Measurements from ENCODE around the gene FXYD5. TPM values are rescaled to one million over a fixed set of nuclear protein-coding genes. Genes with fewer than 3 reads are reported as not detected.
A peak's percentile ranks its signal among the peaks of the same experiment; 100 is the strongest.

The FXYD5 gene
- total RNA-seq, 1 experiment from 2014 or later = 12.7 TPM

DNA sequence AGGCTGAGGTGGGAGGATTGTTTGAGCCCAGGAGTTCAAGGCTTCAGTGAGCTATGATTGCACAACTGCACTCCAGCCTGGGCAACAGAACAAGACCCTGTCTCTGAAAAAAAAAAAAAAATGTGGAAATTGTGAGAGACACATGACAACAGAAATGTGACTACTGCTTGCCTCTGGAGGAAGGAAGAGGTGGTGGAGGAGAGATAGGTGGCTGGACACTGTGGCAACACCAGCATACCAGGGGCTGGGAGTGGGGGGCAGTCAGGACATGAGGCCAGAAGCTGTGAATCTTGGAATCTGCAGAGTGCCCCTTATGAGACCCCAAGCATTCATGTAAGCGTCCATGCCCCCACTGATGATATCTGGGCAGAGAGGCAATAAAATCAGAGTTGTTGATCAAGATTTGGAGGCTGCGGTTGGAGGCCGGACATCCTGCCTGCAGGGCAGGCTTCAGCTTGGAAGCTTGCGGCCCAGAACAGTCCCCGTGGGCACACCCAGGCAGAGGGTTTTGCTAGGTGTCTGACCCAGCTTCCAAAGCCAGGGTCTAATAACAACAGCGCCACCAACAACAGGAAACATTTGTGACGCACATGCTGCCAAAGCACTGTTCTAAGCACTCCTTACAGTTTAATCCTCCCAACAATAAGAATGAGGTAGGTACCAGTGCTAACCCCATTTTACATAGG lies 57.2 kb downstream of the FXYD5 start:
- CTCF ChIA-PET = no interaction called here

GRCh38 chr19:35212241-35212640 lies 57.7 kb downstream of the FXYD5 start:
- intact Hi-C loops (cut with micrococcal nuclease; ENCODE audit: unreplicated experiment) = no loop called here
- Histone ChIP-seq H3K9me3 (ENCODE audit: low read depth, low read length, poor library complexity, severe bottlenecking) (no peaks in the 10 kb centered on the region), H3K36me3 (ENCODE audit: insufficient read depth, low read length, poor library complexity, severe bottlenecking) (no peaks in the 10 kb centered on the region), H3K27me3 (replicated peaks; ENCODE audit: insufficient read depth, low read depth, low read length, poor library complexity) (no peaks in the 10 kb centered on the region), H3K4me3 (ENCODE audit: low read depth, low read length, poor library complexity, severe bottlenecking) (no peak overlapping the region), H3K4me1 (ENCODE audit: insufficient read depth, low read length, poor library complexity, severe bottlenecking) (peaks cover 6% of the 10 kb centered on the region), H3K27ac (ENCODE audit: low read depth, low read length, poor library complexity, severe bottlenecking) (no peak overlapping the region)
- CTCF ChIA-PET = no interaction called here
- TF ChIP-seq CTCF (conservative IDR thresholded peaks at IDR 0.05; ENCODE audit: low read depth, low read length) (no peak), EZH2 (IDR thresholded peaks at IDR 0.05; ENCODE audit: borderline replicate concordance, low read depth, low read length, poor library complexity, severe bottlenecking) (no peak)
- no TSS peak for BruUV-seq (replicated peaks)
- POLR2A ChIA-PET (ENCODE audit: low non-redundant PET) = no interaction called here
- no peak for DNase-seq (ENCODE audit: low spot score)

More for the DNA sequence above, 57.2 kb downstream of the FXYD5 start:
- Histone ChIP-seq H3K4me1 (ENCODE audit: insufficient read depth, low read length, poor library complexity, severe bottlenecking) (peaks cover 6% of the 10 kb centered on the region), H3K27ac (ENCODE audit: low read depth, low read length, poor library complexity, severe bottlenecking) (no peak overlapping the region), H3K9me3 (ENCODE audit: low read depth, low read length, poor library complexity, severe bottlenecking) (no peaks in the 10 kb centered on the region), H3K36me3 (ENCODE audit: insufficient read depth, low read length, poor library complexity, severe bottlenecking) (no peaks in the 10 kb centered on the region), H3K27me3 (replicated peaks; ENCODE audit: insufficient read depth, low read depth, low read length, poor library complexity) (no peaks in the 10 kb centered on the region), H3K4me3 (ENCODE audit: low read depth, low read length, poor library complexity, severe bottlenecking) (no peak overlapping the region)
- no TSS peak for BruUV-seq (replicated peaks)
- POLR2A ChIA-PET (ENCODE audit: low non-redundant PET) = no interaction called here
- intact Hi-C loops (cut with micrococcal nuclease; ENCODE audit: unreplicated experiment) = no loop called here
- no peak for DNase-seq (ENCODE audit: low spot score)
- TF ChIP-seq EZH2 (IDR thresholded peaks at IDR 0.05; ENCODE audit: borderline replicate concordance, low read depth, low read length, poor library complexity, severe bottlenecking) = no peak

DNA sequence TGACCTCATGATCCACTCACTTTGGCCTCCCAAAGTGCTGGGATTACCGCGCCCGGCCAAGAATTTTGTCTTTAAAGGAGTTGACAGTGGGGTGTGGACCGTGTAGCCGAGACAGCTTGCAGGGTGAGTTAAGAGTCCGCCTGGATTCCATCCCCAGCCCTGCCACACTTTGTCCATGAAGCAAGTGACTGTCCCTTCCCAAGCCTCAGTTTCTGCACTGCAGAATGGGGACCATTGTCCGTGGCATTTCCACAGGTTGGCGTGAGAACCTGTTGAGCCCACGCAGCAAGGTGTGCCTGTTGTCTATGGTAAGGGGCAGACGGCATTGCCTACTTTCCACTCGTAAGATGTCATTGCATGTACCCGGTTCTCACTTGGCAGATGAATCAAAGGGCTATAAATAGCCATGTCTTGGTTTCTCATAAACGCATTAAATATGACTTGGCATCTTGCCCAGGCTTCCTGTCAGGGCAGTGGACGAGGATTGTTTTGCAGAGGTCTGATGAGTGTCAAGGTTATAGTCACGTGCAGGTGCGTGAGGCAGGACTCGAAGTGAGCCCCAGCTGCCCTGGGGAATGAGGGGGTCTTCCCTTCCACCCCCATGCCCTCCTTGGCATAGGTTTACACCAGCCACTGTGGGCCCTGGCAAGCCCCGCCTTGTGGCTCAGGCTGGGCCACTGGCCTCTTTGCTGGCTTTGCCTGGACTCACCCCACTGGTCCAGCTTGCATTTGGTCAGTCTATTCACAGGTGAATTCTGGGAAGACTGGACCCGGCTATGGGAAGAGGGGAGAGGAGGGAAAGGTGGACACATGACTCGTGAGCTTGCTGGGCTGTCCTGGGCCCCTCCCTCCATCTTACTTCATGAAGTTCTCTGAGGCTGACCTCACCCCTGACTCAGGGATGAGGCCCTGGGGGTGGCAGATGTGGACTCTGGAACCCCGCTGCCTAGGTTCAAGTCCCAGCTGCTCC lies 59.4 kb downstream of the FXYD5 start:
- TF ChIP-seq EZH2 (IDR thresholded peaks at IDR 0.05; ENCODE audit: borderline replicate concordance, low read depth, low read length, poor library complexity, severe bottlenecking) (no peak), CTCF (conservative IDR thresholded peaks at IDR 0.05; ENCODE audit: low read depth, low read length) (no peak)
- BruUV-seq (replicated peaks) = no TSS peak
- no peaks in the 10 kb centered on the region for H3K9me3 ChIP-seq (ENCODE audit: low read depth, low read length, poor library complexity, severe bottlenecking)
- intact Hi-C loops (cut with micrococcal nuclease; ENCODE audit: unreplicated experiment) = no loop called here
- no peak overlapping the region for H3K4me3 ChIP-seq (ENCODE audit: low read depth, low read length, poor library complexity, severe bottlenecking)
- H3K27ac ChIP-seq (ENCODE audit: low read depth, low read length, poor library complexity, severe bottlenecking) = no peak overlapping the region
- DNase-seq (ENCODE audit: low spot score) = peak; percentile 68
- H3K27me3 ChIP-seq (replicated peaks; ENCODE audit: insufficient read depth, low read depth, low read length, poor library complexity) = no peaks in the 10 kb centered on the region
- ChIA-PET POLR2A (ENCODE audit: low non-redundant PET) (no interaction called here), CTCF (no interaction called here)
- H3K36me3 ChIP-seq (ENCODE audit: insufficient read depth, low read length, poor library complexity, severe bottlenecking) = no peaks in the 10 kb centered on the region
- peaks cover 6% of the 10 kb centered on the region for H3K4me1 ChIP-seq (ENCODE audit: insufficient read depth, low read length, poor library complexity, severe bottlenecking)

All from A673 (cell line).